GM12874 (cell line): Measurements from ENCODE around the gene SLC6A1.

Source experiments
- TF ChIP-seq, protein P1 (sequence below): IDR thresholded peaks from 2 replicates; pipeline ENCODE4 v1.5.1; 2011; ENCODE audit warnings: low read depth, mild to moderate bottlenecking, control low read depth, low read length, moderate library complexity; ENCODE audit not compliant: insufficient read depth

SLC6A1 gene

DNA sequence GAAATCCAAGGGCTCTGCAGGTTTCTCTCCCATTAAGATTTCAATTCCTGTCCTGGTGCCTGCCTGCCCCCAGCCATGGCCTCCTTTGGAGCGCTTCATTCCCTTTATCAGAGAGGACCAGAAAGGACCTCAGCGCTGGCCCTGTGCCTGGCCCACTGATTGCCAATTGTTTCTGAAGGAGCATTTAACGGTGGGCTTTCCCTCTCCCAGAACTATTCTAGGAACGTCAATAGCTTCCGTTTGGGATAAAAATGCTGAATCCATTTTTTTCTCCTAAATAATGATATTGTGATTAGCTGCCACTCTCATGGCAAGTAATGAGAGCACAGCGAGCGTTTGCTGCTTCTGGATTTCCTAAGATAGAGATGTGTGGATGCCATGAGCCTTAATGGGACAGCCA lies 12.2 kb upstream of the SLC6A1 start:
- TF ChIP-seq, protein P1, sequence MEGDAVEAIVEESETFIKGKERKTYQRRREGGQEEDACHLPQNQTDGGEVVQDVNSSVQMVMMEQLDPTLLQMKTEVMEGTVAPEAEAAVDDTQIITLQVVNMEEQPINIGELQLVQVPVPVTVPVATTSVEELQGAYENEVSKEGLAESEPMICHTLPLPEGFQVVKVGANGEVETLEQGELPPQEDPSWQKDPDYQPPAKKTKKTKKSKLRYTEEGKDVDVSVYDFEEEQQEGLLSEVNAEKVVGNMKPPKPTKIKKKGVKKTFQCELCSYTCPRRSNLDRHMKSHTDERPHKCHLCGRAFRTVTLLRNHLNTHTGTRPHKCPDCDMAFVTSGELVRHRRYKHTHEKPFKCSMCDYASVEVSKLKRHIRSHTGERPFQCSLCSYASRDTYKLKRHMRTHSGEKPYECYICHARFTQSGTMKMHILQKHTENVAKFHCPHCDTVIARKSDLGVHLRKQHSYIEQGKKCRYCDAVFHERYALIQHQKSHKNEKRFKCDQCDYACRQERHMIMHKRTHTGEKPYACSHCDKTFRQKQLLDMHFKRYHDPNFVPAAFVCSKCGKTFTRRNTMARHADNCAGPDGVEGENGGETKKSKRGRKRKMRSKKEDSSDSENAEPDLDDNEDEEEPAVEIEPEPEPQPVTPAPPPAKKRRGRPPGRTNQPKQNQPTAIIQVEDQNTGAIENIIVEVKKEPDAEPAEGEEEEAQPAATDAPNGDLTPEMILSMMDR, result no peak

DNA sequence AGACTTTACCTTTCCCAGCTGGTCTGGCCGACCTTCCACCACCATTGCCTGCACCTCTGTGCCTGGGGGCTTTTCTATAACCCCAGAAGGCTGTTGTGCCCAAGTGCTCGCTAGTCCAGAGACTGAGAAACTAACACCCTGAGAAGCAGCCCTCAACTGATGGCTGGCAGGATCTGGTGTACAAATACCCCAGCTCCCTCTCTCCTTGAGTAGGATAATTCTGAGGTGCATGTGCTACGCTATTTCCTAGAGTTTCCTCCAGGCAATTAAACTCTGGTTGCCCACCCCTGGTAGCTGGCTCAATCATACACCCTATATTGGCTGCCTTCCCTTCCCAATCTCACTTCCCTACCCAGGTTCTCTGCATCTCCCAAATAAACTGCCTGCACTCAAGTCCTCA lies 11.5 kb upstream of the SLC6A1 start:
- TF ChIP-seq, protein P1, result no peak

DNA sequence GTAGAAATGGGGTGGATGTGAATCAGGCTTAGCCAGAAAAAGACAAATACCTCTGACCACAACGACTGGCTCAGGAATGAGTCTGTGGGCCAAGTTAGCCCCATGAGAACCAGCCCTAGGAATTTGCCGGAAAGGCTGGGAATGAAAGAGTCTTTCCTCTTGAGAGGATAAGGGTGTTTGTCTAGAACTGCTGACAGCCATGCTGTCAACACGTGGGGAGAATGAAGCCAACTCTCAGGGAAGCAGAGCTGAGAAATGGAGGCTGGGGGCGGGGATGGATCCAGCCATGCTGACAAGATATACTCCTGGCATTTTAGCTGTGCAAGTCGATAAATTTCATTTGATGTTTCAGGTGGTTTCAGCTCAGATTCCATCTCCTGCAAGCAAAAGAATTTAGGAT lies 10.6 kb upstream of the SLC6A1 start:
- TF ChIP-seq, protein P1, result no peak

DNA sequence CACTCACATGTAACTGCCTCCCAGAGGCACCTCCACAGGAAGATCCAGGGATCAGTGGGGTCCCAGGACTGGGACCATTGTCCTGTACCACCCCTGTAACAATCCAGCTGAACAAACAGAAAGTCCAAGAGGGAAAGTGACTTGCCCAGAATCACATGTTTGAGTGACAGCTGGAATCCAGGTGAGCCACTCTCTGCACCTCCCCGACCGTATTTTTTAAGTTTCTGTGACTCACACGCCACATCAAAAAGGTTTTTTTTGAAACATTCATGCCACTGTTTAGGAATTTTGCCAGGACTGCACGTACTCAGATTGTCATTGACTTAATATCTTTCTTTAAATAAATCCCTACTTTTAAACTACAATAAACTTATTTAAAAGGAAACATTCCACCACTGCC lies 9.8 kb upstream of the SLC6A1 start:
- TF ChIP-seq, protein P1, result no peak

DNA sequence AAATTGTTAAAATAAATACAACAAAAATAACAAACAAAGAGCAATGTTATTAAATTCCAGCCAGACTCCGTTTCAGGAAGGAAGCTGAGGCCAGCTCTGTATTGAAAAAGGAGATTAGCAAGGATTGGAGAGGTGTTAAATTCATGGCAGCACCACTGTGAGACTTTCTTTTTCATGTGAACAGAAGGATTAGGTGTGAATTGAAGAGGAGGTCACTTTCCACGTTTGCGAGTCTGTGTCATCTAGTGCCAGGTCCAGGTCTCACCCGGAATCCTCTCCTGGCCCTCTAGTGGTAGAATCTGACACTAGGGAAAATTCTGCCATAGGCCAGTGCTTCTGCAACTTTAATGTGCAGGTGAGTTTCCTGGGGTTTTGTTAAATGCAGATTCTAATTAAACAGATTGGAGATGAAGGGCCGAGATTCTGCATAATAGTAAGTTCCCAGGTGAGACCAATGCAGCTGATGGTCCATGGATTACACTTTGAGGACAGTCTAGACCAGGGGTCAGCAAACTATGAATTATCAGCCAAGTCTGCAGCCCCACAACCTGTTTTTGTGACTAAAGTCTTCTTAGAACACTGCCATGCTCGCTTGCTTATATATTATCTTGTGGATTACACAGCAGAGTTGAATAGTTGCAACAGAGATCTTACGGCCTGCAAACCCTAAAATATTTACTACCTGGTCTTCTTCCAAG lies 9.2 kb upstream of the SLC6A1 start:
- TF ChIP-seq, protein P1, result peak; percentile 82

DNA sequence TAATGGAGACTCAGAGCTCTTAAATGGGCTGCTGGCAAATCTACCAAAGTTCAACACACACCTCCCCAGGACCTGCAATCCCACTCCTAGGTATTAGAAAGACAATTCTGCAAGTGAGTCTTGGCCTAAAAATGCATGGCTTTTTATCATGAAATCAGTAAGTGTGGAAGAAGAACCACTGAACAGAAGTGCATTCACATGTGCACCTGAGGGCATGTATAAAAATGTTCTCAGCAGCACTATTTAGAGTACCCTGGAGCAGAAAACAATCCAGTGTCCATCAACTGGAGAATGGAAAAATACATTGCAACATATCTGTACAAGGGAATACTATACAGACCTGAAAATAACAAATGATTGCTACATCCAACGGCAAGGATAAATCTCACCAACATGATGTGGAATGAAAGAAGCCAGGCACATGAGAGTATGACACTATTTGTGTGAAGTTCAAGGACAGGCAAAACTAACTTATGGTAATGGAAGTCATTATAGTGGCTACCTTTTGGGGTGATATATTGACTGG lies 8.1 kb upstream of the SLC6A1 start:
- TF ChIP-seq, protein P1, result no peak

DNA sequence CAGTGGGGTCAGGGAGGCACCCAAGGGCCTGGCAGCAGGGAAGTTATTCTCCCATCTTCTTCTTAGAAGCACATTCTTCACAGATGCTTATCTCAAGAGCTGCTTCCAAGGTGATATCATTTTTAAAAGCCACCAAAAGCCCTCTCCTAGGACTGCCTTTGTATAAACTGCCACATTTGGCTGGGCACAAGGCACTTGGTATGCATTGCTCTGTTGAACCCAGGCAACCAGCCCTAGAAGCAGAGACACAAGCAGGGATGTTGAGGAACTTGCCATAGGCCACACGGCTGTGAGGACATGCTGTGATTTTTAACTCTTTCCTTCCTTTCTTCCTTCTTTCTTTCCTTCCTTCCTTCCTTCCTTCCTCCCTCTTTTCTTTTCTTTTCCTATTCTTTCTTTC lies 7.4 kb upstream of the SLC6A1 start:
- TF ChIP-seq, protein P1, result no peak
